Testis (tissue), 3 donors: ENCODE data around the gene GHDC. TPM values are rescaled to one million over a fixed set of nuclear protein-coding genes. Genes with fewer than 3 reads are reported as not detected.

ENCODE experiments used
- DNase-seq: peaks from one replicate; pipeline ENCODE4 v3.0.0-alpha.2; 2019
- H3K27ac ChIP-seq, 2 donors: fragments of 200-600 bp; sonication (generic); one replicate each; pipeline ENCODE4 v1.5.1; 2019
- H3K27me3 ChIP-seq: fragments of 200-600 bp; sonication (generic); one replicate; pipeline ENCODE4 v1.5.1; 2019
- H3K36me3 ChIP-seq: fragments of 200-600 bp; sonication (generic); one replicate; pipeline ENCODE4 v1.5.1; 2017; ENCODE audit warnings: low read depth; ENCODE audit errors: missing control alignments
- H3K4me1 ChIP-seq: fragments of 200-600 bp; sonication (generic); one replicate; pipeline ENCODE4 v1.5.1; 2019
- H3K4me3 ChIP-seq, 2 donors: fragments of 200-600 bp; sonication (generic); one replicate each; pipeline ENCODE4 v1.5.1; 2017 to 2019
- H3K9me3 ChIP-seq: fragments of 200-600 bp; sonication (generic); one replicate; pipeline ENCODE4 v1.5.1; 2017
- CTCF ChIP-seq, 3 experiments: fragments of 450-650 bp in 2 of 3; fragments of 200-600 bp in 1 of 3; sonication (generic) in 1 of 3; IDR thresholded peaks; one replicate each; pipeline ENCODE4 v1.5.1; 2016 to 2019; ENCODE audit warnings: antibody characterized with exemption in 3 of 3, mild to moderate bottlenecking in 2 of 3, moderate library complexity in 1 of 3
- POLR2A ChIP-seq: fragments of 450-650 bp; IDR thresholded peaks from one replicate; pipeline ENCODE4 v1.6.1; 2017; ENCODE audit warnings: antibody characterized with exemption, mild to moderate bottlenecking, moderate library complexity
- WGBS, 2 donors: methylation state at CpG; one replicate each; pipeline ENCODE4 v1.1.5; 2018; 5-methylcytosine and 5-hydroxymethylcytosine counted together
- intact Hi-C: fragments of 100-400 bp; cut with DNase I; formaldehyde crosslinking; loops from one replicate; pipeline ENCODE4 v1.15.1; 2023; ENCODE audit warnings: low total_unique reads
- polyA plus RNA-seq: library from polyadenylated mRNA; stranded (reverse); fragments of 350-450 nt; fragmentation: Illumina TruSeq; extraction: RNeasy Lipid Tissue Mini Kit (QIAGEN cat#74804); gene quantifications from one replicate; pipeline ENCODE4 v1.2.3, GENCODE V29; 2014; ENCODE audit warnings: low read depth, low replicate concordance; ENCODE audit not compliant: insufficient read depth
- total RNA-seq, 2 donors: library from RNA; depleted of rRNA; stranded (reverse); fragments of >200 nt; gene quantifications; one replicate each; pipeline ENCODE4 v1.2.3, GENCODE V29; 2016

Gene GHDC
- total and polyA plus RNA-seq, 3 donors from 2014 or later: 16.9 to 36.6 (median 28.3) TPM

GRCh38 chr17:42202696-42203095 is 8.4 kb upstream of the GHDC start:
- TF ChIP-seq POLR2A (no peak), CTCF (IDR thresholded peaks at IDR 0.05) (no peak)
- WGBS, 2 donors: 93 to 94% methylated on average over 5 of the region's 5 CpGs
- H3K9me3 ChIP-seq: no peaks in the 10 kb centered on the region
- H3K27me3 ChIP-seq: no peaks in the 10 kb centered on the region
- H3K4me3 ChIP-seq: no peak overlapping the region
- peaks cover 17% of the 10 kb centered on the region for H3K4me1 ChIP-seq
- peak overlapping the region in 1 of 2 donors; percentile 24 for H3K27ac ChIP-seq
- no peaks in the 10 kb centered on the region for H3K36me3 ChIP-seq
- DNase-seq: no peak
- intact Hi-C loops: no loop called here

DNA sequence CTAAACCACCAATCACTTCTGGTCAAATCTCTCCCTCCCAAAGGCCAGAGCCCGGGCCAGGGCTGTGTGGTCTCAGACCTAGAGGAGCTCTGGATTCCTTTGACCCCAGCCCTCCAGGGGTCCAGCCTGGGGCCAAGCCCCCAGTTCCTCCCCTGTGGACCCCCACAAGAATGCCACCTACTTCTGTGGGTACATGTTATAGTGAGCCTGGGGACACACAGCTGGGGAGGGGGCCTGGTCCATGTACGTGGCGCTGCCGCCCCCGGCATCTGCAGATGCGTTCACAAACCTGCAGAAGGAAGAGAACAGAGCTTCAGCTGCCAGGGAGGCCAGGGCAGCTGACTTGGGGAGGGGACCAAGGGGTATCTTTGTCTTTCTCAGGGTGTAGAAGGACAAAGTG is 7.9 kb upstream of the GHDC start:
- Histone ChIP-seq H3K27ac (peak overlapping the region in 1 of 2 donors; percentile 24), H3K4me1 (peaks cover 17% of the 10 kb centered on the region), H3K36me3 (no peaks in the 10 kb centered on the region), H3K9me3 (no peaks in the 10 kb centered on the region), H3K4me3 (no peak overlapping the region), H3K27me3 (no peaks in the 10 kb centered on the region)
- no peak for DNase-seq
- intact Hi-C loops: no loop called here
- no peak for TF ChIP-seq POLR2A
- no peak for TF ChIP-seq CTCF (IDR thresholded peaks at IDR 0.05)
- WGBS, 2 donors: 96 to 100% methylated on average over 1 to 6 of the region's 6 CpGs

GRCh38 chr17:42201458-42201772 is 7.1 kb upstream of the GHDC start:
- no peak for TF ChIP-seq CTCF (IDR thresholded peaks at IDR 0.05)
- no peak for TF ChIP-seq POLR2A
- intact Hi-C loops: no loop called here
- peak overlapping the region in 1 of 2 donors; percentile 64 for H3K27ac ChIP-seq
- no peaks in the 10 kb centered on the region for H3K9me3 ChIP-seq
- WGBS, 2 donors: 83 to 86% methylated on average over 10 of the region's 10 CpGs
- DNase-seq: no peak
- no peak overlapping the region for H3K4me3 ChIP-seq
- H3K4me1 ChIP-seq: peaks cover 17% of the 10 kb centered on the region
- no peaks in the 10 kb centered on the region for H3K36me3 ChIP-seq
- no peaks in the 10 kb centered on the region for H3K27me3 ChIP-seq

DNA sequence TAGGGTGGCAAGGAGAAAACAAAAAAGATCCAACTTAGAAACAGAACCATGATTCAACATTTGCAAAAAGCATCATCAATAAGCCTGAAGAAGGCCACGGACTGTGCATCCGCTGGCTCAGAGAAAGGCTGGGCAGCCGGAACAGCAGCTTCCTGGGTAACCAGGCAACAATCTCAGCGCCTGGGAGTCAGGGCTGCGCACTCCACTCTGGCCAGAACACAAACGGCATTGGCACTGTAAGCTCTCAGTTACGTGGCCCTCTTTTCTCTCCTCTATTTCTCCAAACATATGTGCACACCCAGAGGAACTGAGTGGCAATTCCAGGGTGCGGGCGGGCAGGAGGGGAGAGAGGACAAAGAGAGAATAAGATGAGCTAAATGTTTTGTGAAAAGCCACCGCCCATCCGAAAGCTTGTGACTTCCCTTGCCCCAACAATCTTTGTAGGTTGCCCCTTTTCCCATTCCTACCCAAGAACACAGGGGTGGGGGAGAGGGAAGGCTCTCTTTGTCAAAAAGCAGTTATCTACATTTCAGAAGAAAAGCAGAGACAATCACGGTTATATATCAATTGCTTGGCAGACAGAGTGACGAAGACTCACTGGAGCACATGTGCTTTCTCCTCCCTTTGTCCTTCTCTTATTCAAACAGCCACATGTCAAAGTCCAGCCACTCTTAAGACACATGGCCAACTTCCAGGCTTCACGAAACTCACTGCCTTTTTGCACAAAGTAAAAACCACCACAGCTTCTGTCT is 6.6 kb upstream of the GHDC start:
- Histone ChIP-seq H3K9me3 (no peaks in the 10 kb centered on the region), H3K4me1 (peaks cover 17% of the 10 kb centered on the region), H3K36me3 (no peaks in the 10 kb centered on the region), H3K4me3 (no peak overlapping the region), H3K27ac (peak overlapping the region in 1 of 2 donors; percentile 64), H3K27me3 (no peaks in the 10 kb centered on the region)
- peak; percentile 87 for DNase-seq
- WGBS, 2 donors: 31 to 52% methylated on average over 14 of the region's 14 CpGs
- TF ChIP-seq POLR2A: no peak
- TF ChIP-seq CTCF (IDR thresholded peaks at IDR 0.05): no peak
- intact Hi-C loops: no loop called here
